Measurements from ENCODE around the gene FILIP1L.

The FILIP1L gene

GRCh38 chr3:100114413-100115030, at the start of gene FILIP1L:
Gene FILIP1L, minus strand, starts transcription at chr3:100114501.
- peak; percentile 64 for DNase-seq (ENCODE audit: low read depth, low spot score)

- DNase-seq (ENCODE audit: low read depth, low spot score), result no peak
Observed at GRCh38 chr3:100163787-100164186, 49.5 kb upstream of the FILIP1L start.

- DNase-seq (ENCODE audit: low read depth, low spot score), result no peak
Observed at GRCh38 chr3:100160521-100160920, 46.2 kb upstream of the FILIP1L start.

- no peak for DNase-seq (ENCODE audit: low read depth, low spot score)
Observed at GRCh38 chr3:100159331-100160153, 45.2 kb upstream of the FILIP1L start.

GRCh38 chr3:100158918-100159330, 44.6 kb upstream of the FILIP1L start:
- DNase-seq (ENCODE audit: low read depth, low spot score), result no peak

- no peak for DNase-seq (ENCODE audit: low read depth, low spot score)
Observed at GRCh38 chr3:100157685-100158084, 43.4 kb upstream of the FILIP1L start.

GRCh38 chr3:100155590-100155989, 41.3 kb upstream of the FILIP1L start:
- DNase-seq (ENCODE audit: low read depth, low spot score), result no peak

GRCh38 chr3:100155128-100155527, 40.8 kb upstream of the FILIP1L start:
- DNase-seq (ENCODE audit: low read depth, low spot score), result no peak

- DNase-seq (ENCODE audit: low read depth, low spot score), result no peak
Observed at GRCh38 chr3:100154171-100154570, 39.9 kb upstream of the FILIP1L start.

GRCh38 chr3:100151024-100151707, 36.9 kb upstream of the FILIP1L start:
- no peak for DNase-seq (ENCODE audit: low read depth, low spot score)

- DNase-seq (ENCODE audit: low read depth, low spot score), result no peak
Observed at GRCh38 chr3:100150473-100150872, 36.2 kb upstream of the FILIP1L start.

- no peak for DNase-seq (ENCODE audit: low read depth, low spot score)
Observed at GRCh38 chr3:100149713-100150415, 35.6 kb upstream of the FILIP1L start.

- no peak for DNase-seq (ENCODE audit: low read depth, low spot score)
Observed at GRCh38 chr3:100149130-100149529, 34.8 kb upstream of the FILIP1L start.

GRCh38 chr3:100144255-100144866, 30.1 kb upstream of the FILIP1L start:
- no peak for DNase-seq (ENCODE audit: low read depth, low spot score)

- no peak for DNase-seq (ENCODE audit: low read depth, low spot score)
Observed at GRCh38 chr3:100141586-100141985, 27.3 kb upstream of the FILIP1L start.

GRCh38 chr3:100140976-100141375, 26.7 kb upstream of the FILIP1L start:
- no peak for DNase-seq (ENCODE audit: low read depth, low spot score)

- DNase-seq (ENCODE audit: low read depth, low spot score), result no peak
Observed at GRCh38 chr3:100136921-100137320, 22.6 kb upstream of the FILIP1L start.

- no peak for DNase-seq (ENCODE audit: low read depth, low spot score)
Observed at GRCh38 chr3:100131241-100131640, 16.9 kb upstream of the FILIP1L start.

- no peak for DNase-seq (ENCODE audit: low read depth, low spot score)
Observed at GRCh38 chr3:100129941-100130340, 15.6 kb upstream of the FILIP1L start.

GRCh38 chr3:100128565-100128964, 14.3 kb upstream of the FILIP1L start:
- DNase-seq (ENCODE audit: low read depth, low spot score), result no peak

GRCh38 chr3:100127792-100128191, 13.5 kb upstream of the FILIP1L start:
- peak; percentile 31 for DNase-seq (ENCODE audit: low read depth, low spot score)
